ENCODE measurements around the gene NCOA3. TPM values are rescaled to one million over a fixed set of nuclear protein-coding genes. Genes with fewer than 3 reads are reported as not detected.

NCOA3 gene
- total RNA-seq, 1 donor from 2014 or later: 24.6 TPM

GRCh38 chr20:47566269-47566668 lies 64.6 kb downstream of the NCOA3 start:
- H3K9me3 Mint-ChIP-seq (ENCODE audit: unreplicated experiment): peaks cover 4% of the 10 kb centered on the region
- no peak for TF ChIP-seq CTCF (IDR thresholded peaks at IDR 0.05; ENCODE audit: partially characterized antibody, unreplicated experiment)
- H3K4me3 Mint-ChIP-seq (ENCODE audit: unreplicated experiment): no peak overlapping the region
- peaks cover 6% of the 10 kb centered on the region for H3K36me3 Mint-ChIP-seq (ENCODE audit: unreplicated experiment)
- H3K27ac Mint-ChIP-seq (ENCODE audit: unreplicated experiment): no peak overlapping the region
- H3K27me3 Mint-ChIP-seq (ENCODE audit: unreplicated experiment): no peaks in the 10 kb centered on the region
- H3K4me1 Mint-ChIP-seq (ENCODE audit: low read depth, unreplicated experiment): no peaks in the 10 kb centered on the region
- no peak for DNase-seq

GRCh38 chr20:47568019-47568418 lies 66.3 kb downstream of the NCOA3 start:
- Mint-ChIP-seq H3K4me3 (ENCODE audit: unreplicated experiment) (no peak overlapping the region), H3K27ac (ENCODE audit: unreplicated experiment) (no peak overlapping the region)

GRCh38 chr20:47568837-47569410 lies 67.2 kb downstream of the NCOA3 start:
- no peak for DNase-seq
- Mint-ChIP-seq H3K4me1 (ENCODE audit: low read depth, unreplicated experiment) (no peaks in the 10 kb centered on the region), H3K27me3 (ENCODE audit: unreplicated experiment) (no peaks in the 10 kb centered on the region), H3K9me3 (ENCODE audit: unreplicated experiment) (peaks cover 5% of the 10 kb centered on the region), H3K27ac (ENCODE audit: unreplicated experiment) (no peak overlapping the region), H3K36me3 (ENCODE audit: unreplicated experiment) (peaks cover 21% of the 10 kb centered on the region), H3K4me3 (ENCODE audit: unreplicated experiment) (no peak overlapping the region)
- no peak for TF ChIP-seq CTCF (IDR thresholded peaks at IDR 0.05; ENCODE audit: partially characterized antibody, unreplicated experiment)

More at GRCh38 chr20:47568019-47568418, 66.3 kb downstream of the NCOA3 start:
- DNase-seq: no peak
- no peaks in the 10 kb centered on the region for H3K27me3 Mint-ChIP-seq (ENCODE audit: unreplicated experiment)
- peaks cover 4% of the 10 kb centered on the region for H3K9me3 Mint-ChIP-seq (ENCODE audit: unreplicated experiment)
- peaks cover 21% of the 10 kb centered on the region for H3K36me3 Mint-ChIP-seq (ENCODE audit: unreplicated experiment)
- TF ChIP-seq CTCF (IDR thresholded peaks at IDR 0.05; ENCODE audit: partially characterized antibody, unreplicated experiment): no peak
- no peaks in the 10 kb centered on the region for H3K4me1 Mint-ChIP-seq (ENCODE audit: low read depth, unreplicated experiment)

GRCh38 chr20:47571426-47571825 lies 69.7 kb downstream of the NCOA3 start:
- peaks cover 21% of the 10 kb centered on the region for H3K36me3 Mint-ChIP-seq (ENCODE audit: unreplicated experiment)
- peaks cover 12% of the 10 kb centered on the region for H3K4me1 Mint-ChIP-seq (ENCODE audit: low read depth, unreplicated experiment)
- TF ChIP-seq CTCF (IDR thresholded peaks at IDR 0.05; ENCODE audit: partially characterized antibody, unreplicated experiment): no peak
- no peak overlapping the region for H3K4me3 Mint-ChIP-seq (ENCODE audit: unreplicated experiment)
- no peak for DNase-seq
- H3K27me3 Mint-ChIP-seq (ENCODE audit: unreplicated experiment): no peaks in the 10 kb centered on the region
- H3K9me3 Mint-ChIP-seq (ENCODE audit: unreplicated experiment): peaks cover 4% of the 10 kb centered on the region
- H3K27ac Mint-ChIP-seq (ENCODE audit: unreplicated experiment): no peak overlapping the region

GRCh38 chr20:47572105-47572729 lies 70.5 kb downstream of the NCOA3 start:
- Mint-ChIP-seq H3K27me3 (ENCODE audit: unreplicated experiment) (no peaks in the 10 kb centered on the region), H3K27ac (ENCODE audit: unreplicated experiment) (peak overlapping the region; percentile 26), H3K4me3 (ENCODE audit: unreplicated experiment) (no peak overlapping the region), H3K36me3 (ENCODE audit: unreplicated experiment) (peaks cover 21% of the 10 kb centered on the region), H3K9me3 (ENCODE audit: unreplicated experiment) (peaks cover 4% of the 10 kb centered on the region), H3K4me1 (ENCODE audit: low read depth, unreplicated experiment) (peaks cover 18% of the 10 kb centered on the region)
- no peak for DNase-seq
- no peak for TF ChIP-seq CTCF (IDR thresholded peaks at IDR 0.05; ENCODE audit: partially characterized antibody, unreplicated experiment)

Measured in glutamatergic neuron (in vitro differentiated cells).